ENCODE measurements around the gene ADAMTS17.

DNA sequence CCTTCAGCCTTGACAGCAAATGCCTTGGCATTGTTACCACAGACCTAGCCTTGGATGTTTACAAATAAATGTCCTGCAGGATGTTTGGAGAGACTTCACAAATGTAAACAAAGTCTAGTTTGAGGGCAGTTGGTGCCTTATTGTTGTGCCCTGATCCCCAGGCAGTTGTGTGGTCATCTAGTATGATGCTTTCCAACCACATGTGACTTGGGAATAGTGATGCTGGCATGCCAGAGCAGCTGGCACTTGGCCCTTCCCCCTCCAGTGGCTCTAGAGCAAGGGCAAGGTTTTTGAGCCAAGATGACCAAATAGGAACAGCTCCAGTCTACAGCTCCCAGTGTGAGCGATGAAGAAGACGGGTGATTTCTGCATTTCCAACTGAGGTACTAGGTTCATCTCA lies 258.2 kb downstream of the ADAMTS17 start:
- TF ChIP-seq, protein P1, sequence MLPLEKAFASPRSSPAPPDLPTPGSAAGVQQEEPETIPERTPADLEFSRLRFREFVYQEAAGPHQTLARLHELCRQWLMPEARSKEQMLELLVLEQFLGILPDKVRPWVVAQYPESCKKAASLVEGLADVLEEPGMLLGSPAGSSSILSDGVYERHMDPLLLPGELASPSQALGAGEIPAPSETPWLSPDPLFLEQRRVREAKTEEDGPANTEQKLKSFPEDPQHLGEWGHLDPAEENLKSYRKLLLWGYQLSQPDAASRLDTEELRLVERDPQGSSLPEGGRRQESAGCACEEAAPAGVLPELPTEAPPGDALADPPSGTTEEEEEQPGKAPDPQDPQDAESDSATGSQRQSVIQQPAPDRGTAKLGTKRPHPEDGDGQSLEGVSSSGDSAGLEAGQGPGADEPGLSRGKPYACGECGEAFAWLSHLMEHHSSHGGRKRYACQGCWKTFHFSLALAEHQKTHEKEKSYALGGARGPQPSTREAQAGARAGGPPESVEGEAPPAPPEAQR (CRISPR knock-in tag; IDR thresholded peaks at IDR 0.05) = no peak
- no peak for TF ChIP-seq ETV6 (CRISPR knock-in tag; IDR thresholded peaks at IDR 0.05)
- no peak for TF ChIP-seq RELA (CRISPR knock-in tag; IDR thresholded peaks at IDR 0.05; ENCODE audit: borderline replicate concordance)
- TF ChIP-seq, protein P2, sequence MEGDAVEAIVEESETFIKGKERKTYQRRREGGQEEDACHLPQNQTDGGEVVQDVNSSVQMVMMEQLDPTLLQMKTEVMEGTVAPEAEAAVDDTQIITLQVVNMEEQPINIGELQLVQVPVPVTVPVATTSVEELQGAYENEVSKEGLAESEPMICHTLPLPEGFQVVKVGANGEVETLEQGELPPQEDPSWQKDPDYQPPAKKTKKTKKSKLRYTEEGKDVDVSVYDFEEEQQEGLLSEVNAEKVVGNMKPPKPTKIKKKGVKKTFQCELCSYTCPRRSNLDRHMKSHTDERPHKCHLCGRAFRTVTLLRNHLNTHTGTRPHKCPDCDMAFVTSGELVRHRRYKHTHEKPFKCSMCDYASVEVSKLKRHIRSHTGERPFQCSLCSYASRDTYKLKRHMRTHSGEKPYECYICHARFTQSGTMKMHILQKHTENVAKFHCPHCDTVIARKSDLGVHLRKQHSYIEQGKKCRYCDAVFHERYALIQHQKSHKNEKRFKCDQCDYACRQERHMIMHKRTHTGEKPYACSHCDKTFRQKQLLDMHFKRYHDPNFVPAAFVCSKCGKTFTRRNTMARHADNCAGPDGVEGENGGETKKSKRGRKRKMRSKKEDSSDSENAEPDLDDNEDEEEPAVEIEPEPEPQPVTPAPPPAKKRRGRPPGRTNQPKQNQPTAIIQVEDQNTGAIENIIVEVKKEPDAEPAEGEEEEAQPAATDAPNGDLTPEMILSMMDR (IDR thresholded peaks at IDR 0.05) = no peak
- TF ChIP-seq, protein P3, sequence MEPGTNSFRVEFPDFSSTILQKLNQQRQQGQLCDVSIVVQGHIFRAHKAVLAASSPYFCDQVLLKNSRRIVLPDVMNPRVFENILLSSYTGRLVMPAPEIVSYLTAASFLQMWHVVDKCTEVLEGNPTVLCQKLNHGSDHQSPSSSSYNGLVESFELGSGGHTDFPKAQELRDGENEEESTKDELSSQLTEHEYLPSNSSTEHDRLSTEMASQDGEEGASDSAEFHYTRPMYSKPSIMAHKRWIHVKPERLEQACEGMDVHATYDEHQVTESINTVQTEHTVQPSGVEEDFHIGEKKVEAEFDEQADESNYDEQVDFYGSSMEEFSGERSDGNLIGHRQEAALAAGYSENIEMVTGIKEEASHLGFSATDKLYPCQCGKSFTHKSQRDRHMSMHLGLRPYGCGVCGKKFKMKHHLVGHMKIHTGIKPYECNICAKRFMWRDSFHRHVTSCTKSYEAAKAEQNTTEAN (CRISPR knock-in tag; IDR thresholded peaks at IDR 0.05) = no peak
- TF ChIP-seq ATF1 (CRISPR knock-in tag; IDR thresholded peaks at IDR 0.05) = no peak
- TF ChIP-seq ZNF121 (CRISPR knock-in tag; IDR thresholded peaks at IDR 0.05) = no peak
- TF ChIP-seq, protein P4, sequence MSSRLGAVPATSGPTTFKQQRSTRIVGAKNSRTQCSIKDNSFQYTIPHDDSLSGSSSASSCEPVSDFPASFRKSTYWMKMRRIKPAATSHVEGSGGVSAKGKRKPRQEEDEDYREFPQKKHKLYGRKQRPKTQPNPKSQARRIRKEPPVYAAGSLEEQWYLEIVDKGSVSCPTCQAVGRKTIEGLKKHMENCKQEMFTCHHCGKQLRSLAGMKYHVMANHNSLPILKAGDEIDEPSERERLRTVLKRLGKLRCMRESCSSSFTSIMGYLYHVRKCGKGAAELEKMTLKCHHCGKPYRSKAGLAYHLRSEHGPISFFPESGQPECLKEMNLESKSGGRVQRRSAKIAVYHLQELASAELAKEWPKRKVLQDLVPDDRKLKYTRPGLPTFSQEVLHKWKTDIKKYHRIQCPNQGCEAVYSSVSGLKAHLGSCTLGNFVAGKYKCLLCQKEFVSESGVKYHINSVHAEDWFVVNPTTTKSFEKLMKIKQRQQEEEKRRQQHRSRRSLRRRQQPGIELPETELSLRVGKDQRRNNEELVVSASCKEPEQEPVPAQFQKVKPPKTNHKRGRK (CRISPR knock-in tag; IDR thresholded peaks at IDR 0.05; ENCODE audit: borderline replicate concordance) = no peak
- no peak for TF ChIP-seq SP1 (CRISPR knock-in tag; conservative IDR thresholded peaks at IDR 0.05)
- TF ChIP-seq CREB1 (CRISPR knock-in tag; IDR thresholded peaks at IDR 0.05) = no peak
